GM12801 (cell line): ENCODE measurements around the gene SOX1.

ENCODE experiments used
- TF ChIP-seq, protein P1 (sequence below): IDR thresholded peaks from one replicate; pipeline ENCODE4 v1.5.1; 2011; ENCODE audit warnings: control low read depth; ENCODE audit not compliant: insufficient read length; ENCODE audit errors: extremely low read depth

SOX1 gene

DNA sequence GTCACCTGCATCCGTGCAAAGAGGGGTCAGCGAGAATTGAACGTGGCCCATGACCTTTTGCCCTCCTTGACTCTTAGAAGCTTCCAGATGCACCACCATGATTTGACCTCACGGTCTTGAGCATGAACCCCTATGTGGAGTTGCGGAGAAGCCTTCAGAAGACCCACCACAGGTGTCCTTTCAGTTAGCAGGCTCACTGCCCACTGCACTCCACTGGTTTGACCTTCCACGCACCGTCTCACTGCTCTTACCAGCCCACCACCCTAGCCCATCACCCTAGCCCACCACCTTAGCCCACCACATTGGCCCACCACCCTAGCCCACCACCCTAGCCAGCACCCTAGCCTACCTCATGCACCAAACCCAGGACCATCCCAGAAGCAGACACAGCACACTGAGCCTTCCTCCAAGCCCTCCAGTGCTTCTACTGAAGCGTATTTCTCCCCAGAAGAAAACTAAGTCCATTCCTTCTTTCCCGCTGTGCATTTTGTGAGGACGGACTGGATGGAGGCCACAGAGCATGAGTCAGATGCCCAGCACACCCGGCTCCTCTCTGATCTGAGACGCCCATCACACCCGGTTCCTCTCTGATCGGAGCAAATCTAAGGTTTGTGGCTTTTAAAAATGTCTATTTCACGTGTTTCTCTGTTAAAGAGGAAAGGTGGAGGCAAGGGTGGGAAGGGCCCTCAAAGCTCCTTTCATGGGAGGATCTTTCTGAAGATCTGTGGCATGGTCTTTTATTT is 45.8 kb downstream of the SOX1 start:
- TF ChIP-seq, protein P1, sequence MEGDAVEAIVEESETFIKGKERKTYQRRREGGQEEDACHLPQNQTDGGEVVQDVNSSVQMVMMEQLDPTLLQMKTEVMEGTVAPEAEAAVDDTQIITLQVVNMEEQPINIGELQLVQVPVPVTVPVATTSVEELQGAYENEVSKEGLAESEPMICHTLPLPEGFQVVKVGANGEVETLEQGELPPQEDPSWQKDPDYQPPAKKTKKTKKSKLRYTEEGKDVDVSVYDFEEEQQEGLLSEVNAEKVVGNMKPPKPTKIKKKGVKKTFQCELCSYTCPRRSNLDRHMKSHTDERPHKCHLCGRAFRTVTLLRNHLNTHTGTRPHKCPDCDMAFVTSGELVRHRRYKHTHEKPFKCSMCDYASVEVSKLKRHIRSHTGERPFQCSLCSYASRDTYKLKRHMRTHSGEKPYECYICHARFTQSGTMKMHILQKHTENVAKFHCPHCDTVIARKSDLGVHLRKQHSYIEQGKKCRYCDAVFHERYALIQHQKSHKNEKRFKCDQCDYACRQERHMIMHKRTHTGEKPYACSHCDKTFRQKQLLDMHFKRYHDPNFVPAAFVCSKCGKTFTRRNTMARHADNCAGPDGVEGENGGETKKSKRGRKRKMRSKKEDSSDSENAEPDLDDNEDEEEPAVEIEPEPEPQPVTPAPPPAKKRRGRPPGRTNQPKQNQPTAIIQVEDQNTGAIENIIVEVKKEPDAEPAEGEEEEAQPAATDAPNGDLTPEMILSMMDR = no peak

DNA sequence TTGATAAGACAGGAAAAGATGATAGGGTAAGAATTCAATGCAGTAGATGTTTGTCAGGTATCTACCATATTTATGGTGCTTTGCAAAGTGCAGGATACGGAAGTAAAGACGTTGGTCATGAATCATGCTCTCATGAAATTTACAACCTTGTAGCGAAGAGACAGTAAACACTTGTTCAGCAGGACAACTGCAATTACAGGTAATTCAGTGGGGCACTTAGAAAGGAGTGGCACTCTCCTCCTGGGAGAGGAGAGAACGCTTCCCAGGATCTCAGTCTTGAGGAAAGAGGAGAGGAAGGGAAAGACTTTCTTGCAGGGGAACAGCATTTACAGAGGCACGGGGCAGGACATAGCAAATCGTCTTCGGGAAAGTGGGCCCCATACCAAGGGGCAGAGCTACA is 46.4 kb downstream of the SOX1 start:
- TF ChIP-seq, protein P1 = no peak

DNA sequence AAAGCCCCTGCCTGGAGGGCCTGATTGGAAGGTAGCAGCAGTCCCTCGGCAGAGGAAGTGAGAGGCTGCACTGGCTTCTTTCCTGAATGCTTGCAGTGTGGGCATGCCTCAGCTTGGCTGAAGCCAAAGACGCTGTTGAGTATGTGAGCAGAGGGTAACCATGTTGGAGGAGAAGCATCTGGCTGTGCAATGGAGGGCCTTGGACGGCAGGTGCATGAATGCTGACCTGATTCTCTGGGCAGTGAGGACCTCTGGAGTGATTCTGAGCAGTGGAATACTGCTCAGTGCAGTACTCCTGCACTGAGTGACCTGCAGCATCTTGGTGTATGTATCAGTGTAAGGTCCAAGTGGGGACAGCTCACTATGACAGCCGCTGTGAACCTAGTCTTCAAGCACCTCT is 46.9 kb downstream of the SOX1 start:
- TF ChIP-seq, protein P1 = no peak

DNA sequence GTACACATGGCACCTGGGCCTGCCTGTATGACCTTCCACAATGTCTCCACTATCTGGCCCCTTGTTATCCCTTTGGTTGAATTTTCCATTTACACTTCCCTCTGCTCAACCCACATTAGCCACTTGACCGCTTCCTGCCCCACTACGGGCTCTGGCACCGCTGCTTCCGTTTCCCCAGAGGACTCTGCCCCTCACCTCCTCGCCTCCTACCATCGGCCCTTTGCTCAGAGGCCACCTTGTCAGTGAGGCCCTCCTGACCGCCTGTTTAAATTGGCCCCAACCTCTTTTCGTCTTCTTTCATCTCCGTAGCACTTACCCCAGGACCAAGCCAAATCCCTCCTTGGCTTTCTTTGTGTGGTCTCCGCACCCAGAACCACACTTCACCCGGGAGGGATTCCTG is 47.4 kb downstream of the SOX1 start:
- TF ChIP-seq, protein P1 = no peak

DNA sequence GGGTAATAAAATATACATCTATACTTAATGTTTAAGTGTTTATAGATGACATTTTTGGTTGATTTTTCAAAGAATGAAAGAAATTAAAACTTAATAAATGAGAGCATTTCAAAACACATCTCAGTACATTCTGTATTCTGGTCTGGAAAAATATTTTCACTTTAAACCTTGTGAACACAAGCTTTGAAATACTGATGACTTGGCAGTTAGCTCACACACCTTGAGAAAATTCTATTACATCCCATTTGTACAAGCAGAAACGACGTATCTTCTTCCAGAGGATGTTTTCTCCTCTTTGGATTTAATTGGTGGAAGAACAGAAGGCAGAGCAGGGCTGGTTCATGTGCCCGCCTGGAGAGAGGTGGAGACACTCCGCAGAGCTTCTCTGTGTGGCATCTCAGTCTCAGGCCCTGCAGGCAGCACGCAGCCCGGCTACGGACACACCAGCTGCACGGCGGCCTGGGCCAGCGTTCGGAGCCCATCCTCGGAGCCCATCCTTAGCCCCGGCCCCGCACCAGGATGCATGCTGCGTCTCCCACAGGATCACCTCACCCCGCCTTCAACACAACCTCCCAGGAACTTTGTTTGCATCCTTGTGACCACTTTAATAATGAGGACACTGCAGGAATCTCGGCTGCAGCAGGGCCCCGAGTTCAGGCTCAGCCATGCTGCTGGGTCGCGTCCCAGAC is 48.6 kb downstream of the SOX1 start:
- TF ChIP-seq, protein P1 = no peak

DNA sequence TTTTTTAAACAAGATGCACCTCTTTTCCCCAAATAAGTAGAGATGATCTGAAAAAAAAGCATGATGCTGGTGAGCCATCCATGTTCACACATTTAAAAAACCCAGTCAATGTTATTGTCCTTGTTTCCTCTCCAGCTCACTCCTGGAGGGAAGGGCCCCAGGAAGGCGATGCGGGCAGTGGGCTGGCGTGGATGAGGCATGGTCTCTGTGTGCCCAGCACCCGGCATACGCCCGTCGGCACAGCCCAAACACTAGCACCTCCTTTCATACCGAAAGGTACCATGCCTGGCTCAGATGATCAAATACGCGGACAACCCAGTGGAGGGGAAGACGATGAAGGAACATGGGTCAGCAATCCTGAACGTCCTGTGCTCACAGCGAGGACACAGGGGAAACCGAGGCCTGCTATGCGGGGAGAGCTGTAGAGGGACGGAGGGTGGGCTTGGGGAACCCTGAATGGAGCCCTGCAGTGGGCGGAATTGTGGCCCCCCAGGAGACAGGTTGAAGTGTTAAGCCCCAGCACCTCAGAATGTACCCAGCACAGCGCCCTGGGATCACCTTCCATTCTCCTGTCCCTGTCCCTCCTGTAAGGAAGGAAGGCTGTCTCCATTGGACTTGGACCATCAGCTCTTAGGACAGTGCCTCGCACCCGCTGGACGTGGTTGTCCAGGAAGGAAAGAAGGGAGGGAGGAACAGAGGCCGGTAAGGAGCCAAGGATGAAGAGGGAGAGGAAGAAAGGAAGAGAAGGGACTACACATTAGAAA is 49.4 kb downstream of the SOX1 start:
- TF ChIP-seq, protein P1 = no peak

DNA sequence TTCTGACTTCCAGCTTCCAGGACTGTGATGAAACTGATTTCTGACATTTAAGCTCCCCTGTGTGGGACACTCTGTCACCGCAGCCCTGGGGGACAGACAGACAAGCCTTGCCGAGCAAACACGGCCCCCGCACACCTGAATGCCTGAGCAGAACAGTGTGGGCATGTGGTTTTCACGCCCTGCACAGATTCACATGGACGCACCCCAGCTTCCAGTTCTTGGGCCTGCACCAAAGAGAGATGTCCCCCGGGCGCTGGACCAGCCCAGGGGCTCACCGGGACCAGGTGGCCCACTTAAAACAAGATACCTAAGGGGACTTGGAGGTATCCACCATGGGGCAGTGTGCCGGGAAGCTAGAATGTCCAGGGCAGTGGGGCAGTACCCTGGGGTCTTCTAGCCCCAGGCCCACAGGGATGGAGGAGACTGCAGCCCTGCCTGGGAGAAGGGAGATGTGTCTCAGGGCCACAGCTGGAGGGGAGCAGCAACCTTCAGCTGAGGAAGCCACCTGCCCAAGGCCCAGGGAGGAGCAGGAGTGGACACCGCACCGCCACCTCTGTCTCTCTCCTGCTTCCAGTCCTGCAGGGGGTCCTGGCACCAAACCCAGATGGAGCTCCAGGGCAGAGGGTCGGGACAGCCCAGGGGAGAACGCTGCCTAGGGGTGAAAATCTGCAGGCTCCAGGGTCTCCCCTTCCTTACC is 50.5 kb downstream of the SOX1 start:
- TF ChIP-seq, protein P1 = no peak
